Uterus (tissue), 2 donors: ENCODE measurements around the gene DNAH17.

ENCODE experiments used
- POLR2A ChIP-seq, 2 donors: fragments of 450-650 bp; IDR thresholded peaks; one replicate each; pipeline ENCODE4 v1.6.1; 2016; ENCODE audit warnings: antibody characterized with exemption in 2 of 2, mild to moderate bottlenecking in 1 of 2, moderate library complexity in 1 of 2
- TF ChIP-seq, protein P1 (sequence below), 4 experiments: fragments of 200-600 bp in 2 of 4; fragments of 450-650 bp in 2 of 4; sonication (generic) in 2 of 4; IDR thresholded peaks; one replicate each; pipeline ENCODE4 v1.5.1; 2016 to 2019; ENCODE audit warnings: antibody characterized with exemption in 4 of 4, mild to moderate bottlenecking in 2 of 4, moderate library complexity in 1 of 4

DNA sequence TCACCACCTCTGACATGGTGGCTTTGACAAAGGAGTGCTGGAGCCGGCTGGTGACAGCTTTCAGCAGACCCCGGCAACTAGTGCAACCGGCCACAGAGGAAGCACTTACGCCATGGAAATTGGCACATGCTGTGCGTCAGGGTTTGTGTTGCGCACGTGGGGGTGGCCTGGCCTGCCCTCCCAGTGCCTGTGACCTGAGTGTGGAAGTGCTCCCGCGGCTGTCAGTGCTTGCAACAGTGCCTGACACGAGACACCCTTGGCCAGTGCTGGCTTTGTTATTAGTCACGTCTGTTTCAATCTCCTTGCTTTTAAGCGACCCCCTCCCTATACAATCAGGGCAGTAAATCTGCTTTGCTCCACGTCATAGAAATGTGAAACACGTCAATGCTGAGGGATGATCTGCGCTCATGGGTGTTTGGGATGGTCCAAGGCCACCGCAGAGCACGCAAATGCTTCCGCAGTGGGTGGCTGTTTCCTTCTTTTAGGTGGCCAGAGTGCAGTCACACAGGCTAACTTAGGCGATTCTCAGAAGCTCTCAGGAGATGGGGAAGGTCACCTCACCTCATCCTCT lies 134.5 kb downstream of the DNAH17 start:
- TF ChIP-seq, protein P1, sequence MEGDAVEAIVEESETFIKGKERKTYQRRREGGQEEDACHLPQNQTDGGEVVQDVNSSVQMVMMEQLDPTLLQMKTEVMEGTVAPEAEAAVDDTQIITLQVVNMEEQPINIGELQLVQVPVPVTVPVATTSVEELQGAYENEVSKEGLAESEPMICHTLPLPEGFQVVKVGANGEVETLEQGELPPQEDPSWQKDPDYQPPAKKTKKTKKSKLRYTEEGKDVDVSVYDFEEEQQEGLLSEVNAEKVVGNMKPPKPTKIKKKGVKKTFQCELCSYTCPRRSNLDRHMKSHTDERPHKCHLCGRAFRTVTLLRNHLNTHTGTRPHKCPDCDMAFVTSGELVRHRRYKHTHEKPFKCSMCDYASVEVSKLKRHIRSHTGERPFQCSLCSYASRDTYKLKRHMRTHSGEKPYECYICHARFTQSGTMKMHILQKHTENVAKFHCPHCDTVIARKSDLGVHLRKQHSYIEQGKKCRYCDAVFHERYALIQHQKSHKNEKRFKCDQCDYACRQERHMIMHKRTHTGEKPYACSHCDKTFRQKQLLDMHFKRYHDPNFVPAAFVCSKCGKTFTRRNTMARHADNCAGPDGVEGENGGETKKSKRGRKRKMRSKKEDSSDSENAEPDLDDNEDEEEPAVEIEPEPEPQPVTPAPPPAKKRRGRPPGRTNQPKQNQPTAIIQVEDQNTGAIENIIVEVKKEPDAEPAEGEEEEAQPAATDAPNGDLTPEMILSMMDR (IDR thresholded peaks at IDR 0.05): no peak
- TF ChIP-seq POLR2A (IDR thresholded peaks at IDR 0.05): no peak
